ENCODE data around the gene PLXNA4. TPM values are rescaled to one million over a fixed set of nuclear protein-coding genes. Genes with fewer than 3 reads are reported as not detected.

The PLXNA4 gene
- total and polyA plus RNA-seq, 12 donors: 0.83 to 17.0 (median 11.5) TPM

DNA sequence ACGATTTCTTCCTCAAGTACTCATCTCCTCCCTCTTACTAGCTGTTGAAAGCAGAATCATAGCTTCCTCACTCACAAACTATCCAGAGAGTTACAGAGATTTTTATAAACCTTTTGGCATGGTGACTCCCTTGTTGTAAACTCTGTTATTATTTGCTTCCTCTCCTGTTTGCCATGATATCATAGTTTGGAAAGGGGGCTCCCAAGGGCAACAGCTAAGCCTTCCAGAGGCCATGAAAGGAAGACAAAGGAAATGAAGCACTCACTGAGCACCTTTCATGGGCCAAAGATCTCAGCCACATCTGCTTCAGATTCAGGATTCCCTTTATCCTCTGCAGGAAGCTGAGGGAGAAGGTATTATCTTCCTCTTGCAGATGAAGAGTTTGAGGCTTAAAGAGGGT is 484.6 kb downstream of the PLXNA4 start:
- no peak for ATAC-seq
- no peaks in the 10 kb centered on the region for H3K9me3 ChIP-seq
- no peaks in the 10 kb centered on the region for H3K4me1 ChIP-seq
- intact Hi-C loops (cut with DNase I): no loop called here
- no peak overlapping the region for H3K27ac ChIP-seq
- H3K36me3 ChIP-seq: no peaks in the 10 kb centered on the region
- WGBS, 2 donors: 45 to 53% methylated on average over 1 of the region's 1 CpG
- DNase-seq: no peak
- TF ChIP-seq, protein P1, sequence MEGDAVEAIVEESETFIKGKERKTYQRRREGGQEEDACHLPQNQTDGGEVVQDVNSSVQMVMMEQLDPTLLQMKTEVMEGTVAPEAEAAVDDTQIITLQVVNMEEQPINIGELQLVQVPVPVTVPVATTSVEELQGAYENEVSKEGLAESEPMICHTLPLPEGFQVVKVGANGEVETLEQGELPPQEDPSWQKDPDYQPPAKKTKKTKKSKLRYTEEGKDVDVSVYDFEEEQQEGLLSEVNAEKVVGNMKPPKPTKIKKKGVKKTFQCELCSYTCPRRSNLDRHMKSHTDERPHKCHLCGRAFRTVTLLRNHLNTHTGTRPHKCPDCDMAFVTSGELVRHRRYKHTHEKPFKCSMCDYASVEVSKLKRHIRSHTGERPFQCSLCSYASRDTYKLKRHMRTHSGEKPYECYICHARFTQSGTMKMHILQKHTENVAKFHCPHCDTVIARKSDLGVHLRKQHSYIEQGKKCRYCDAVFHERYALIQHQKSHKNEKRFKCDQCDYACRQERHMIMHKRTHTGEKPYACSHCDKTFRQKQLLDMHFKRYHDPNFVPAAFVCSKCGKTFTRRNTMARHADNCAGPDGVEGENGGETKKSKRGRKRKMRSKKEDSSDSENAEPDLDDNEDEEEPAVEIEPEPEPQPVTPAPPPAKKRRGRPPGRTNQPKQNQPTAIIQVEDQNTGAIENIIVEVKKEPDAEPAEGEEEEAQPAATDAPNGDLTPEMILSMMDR (IDR thresholded peaks at IDR 0.05): no peak
- no peaks in the 10 kb centered on the region for H3K27me3 ChIP-seq
- no peak overlapping the region for H3K4me3 ChIP-seq

DNA sequence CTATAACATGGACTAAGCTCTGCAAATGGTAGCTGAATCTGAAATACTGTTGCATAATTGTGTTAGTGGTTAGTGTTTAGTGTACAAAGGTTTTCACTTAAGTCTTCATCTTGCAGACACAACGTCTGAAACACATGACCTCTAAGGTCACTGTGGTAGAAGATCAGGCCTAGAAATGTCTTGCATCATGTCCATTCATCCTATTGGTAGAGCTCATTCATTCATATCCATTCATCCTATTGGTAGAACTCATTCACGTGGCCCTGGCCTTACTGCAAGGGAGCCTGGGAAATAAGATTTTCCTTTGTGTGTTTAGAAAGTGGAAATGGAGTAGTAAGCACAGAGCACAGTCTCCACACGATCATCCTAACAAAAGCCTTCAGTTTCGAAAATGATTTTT is 485.8 kb downstream of the PLXNA4 start:
- intact Hi-C loops (cut with DNase I): no loop called here
- Histone ChIP-seq H3K4me3 (no peak overlapping the region), H3K4me1 (no peaks in the 10 kb centered on the region), H3K27me3 (no peaks in the 10 kb centered on the region), H3K9me3 (no peaks in the 10 kb centered on the region), H3K36me3 (no peaks in the 10 kb centered on the region), H3K27ac (no peak overlapping the region)
- ATAC-seq: no peak
- 90 to 93% methylated on average over 4 of the region's 4 CpGs for WGBS, 2 donors
- DNase-seq: no peak
- TF ChIP-seq, protein P1 (IDR thresholded peaks at IDR 0.05): no peak

DNA sequence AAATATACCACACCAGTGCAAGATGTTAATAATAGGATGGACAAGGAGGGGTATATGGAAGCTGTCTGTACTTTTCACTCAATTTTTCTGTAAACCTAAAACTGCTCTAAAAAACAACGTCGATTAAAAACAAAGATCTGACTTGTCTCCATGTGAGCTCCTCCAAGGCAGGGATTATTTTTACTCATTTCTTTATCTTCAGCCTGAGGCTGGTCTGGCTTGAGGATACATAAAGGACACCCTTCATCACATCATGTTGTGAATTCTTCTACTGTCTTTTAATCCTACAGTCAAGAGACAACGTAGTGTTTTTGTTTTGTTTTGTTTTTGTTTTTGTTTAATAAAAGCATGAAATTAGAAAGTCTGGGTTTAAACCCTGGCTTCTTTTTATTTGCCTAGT is 486.9 kb downstream of the PLXNA4 start:
- Histone ChIP-seq H3K4me1 (no peaks in the 10 kb centered on the region), H3K27me3 (no peaks in the 10 kb centered on the region), H3K36me3 (no peaks in the 10 kb centered on the region), H3K9me3 (no peaks in the 10 kb centered on the region), H3K4me3 (no peak overlapping the region), H3K27ac (no peak overlapping the region)
- 46 to 53% methylated on average over 3 of the region's 3 CpGs for WGBS, 2 donors
- ATAC-seq: no peak
- no peak for DNase-seq
- TF ChIP-seq, protein P1 (IDR thresholded peaks at IDR 0.05): no peak
- intact Hi-C loops (cut with DNase I): no loop called here

DNA sequence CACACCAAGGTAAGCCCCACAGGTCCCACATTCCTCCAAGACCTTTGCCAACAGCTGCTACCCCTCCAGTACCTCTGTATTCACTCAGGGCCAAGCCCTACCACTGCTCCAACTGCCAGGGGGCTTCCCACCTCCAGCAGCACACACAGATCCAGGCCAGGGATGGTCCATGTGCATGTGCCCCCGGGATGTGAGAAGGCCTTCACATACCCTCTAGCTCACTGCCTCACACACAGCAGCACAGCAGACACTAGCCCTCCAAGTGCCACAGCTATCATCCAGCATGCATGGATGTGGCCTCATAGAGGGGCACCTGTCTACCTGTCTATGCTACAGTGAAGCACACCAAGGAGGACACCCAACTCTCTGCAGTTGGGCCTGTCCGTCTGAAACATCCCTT is 488.8 kb downstream of the PLXNA4 start:
- ATAC-seq: no peak
- TF ChIP-seq, protein P1 (IDR thresholded peaks at IDR 0.05): no peak
- DNase-seq: no peak
- Histone ChIP-seq H3K36me3 (no peaks in the 10 kb centered on the region), H3K4me1 (no peaks in the 10 kb centered on the region), H3K27me3 (no peaks in the 10 kb centered on the region), H3K27ac (no peak overlapping the region), H3K9me3 (no peaks in the 10 kb centered on the region), H3K4me3 (no peak overlapping the region)
- 91 to 98% methylated on average over 2 of the region's 2 CpGs for WGBS, 2 donors
- intact Hi-C loops (cut with DNase I): no loop called here

All from heart right ventricle (tissue), 16 donors.